Measurements from ENCODE around the gene SLC5A6. TPM values are rescaled to one million over a fixed set of nuclear protein-coding genes. Genes with fewer than 3 reads are reported as not detected.

Gene SLC5A6
- total and polyA plus RNA-seq, 2 donors (not counting 1 experiment from before 2014, with no cell fraction given): 50.8 to 52.6 TPM

DNA sequence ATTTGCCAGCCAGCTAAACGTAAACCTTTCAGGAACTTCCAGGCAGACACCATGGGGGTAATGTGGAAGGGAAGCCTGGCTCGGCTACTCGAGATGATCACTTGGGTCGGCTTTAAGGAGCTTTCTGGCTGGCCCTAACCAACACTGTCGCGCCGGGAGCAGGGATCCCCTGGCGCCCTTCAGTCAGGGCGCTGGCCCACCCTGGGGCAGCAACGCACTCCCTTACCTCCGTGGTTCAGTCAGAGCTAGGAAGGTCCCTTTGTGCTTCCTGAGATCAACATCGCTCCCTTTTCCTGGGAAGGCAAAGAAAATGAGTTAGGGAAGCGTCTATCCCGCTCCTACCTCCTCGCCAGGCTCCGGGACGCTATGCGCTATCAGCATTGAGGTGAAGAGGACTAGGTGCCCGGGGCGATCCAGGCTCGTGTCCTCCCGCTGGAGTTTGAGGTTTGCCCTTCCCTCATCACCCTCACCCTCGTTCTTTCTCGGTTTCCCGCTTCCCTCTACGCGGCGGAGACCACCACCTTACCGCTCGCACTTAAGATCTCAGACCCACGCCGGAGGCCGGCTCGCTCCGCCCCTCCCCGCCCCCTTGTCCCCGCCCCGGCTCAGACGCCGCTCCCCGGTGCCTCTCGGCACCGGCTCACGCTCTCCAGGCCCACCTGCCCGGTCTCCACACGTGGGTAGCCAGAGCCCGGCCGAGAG is 676 bp downstream of the SLC5A6 start:
- Histone ChIP-seq H3K9ac (ENCODE audit: low read length) (peak overlapping the region; percentile 99), H2AFZ (ENCODE audit: insufficient read depth, low read depth, low read length, poor library complexity, severe bottlenecking) (peak overlapping the region; percentile 83), H3K36me3 (replicated peaks in 1 of 2; ENCODE audit: control extremely low read depth in 1 of 2, control insufficient read depth in 1 of 2, extremely low read depth in 1 of 2, insufficient read depth in 2 of 2, low read length in 1 of 2) (peaks cover 0 to 28% of the 10 kb centered on the region in 2 experiments), H3K27ac (ENCODE audit: low read length in 2 of 2) (peak overlapping the region; percentile 11 to 100), H3K9me3 (ENCODE audit: control extremely low read depth in 1 of 3, control insufficient read depth in 2 of 3, insufficient read depth in 1 of 3, low read length in 2 of 3) (no peaks in the 10 kb centered on the region), H3K79me2 (ENCODE audit: control insufficient read depth, insufficient read depth, low read length) (peaks cover 15% of the 10 kb centered on the region), H3K27me3 (replicated peaks in 1 of 4; ENCODE audit: control extremely low read depth in 1 of 4, control insufficient read depth in 3 of 4, insufficient read depth in 4 of 4, low read length in 3 of 4) (no peaks in the 10 kb centered on the region), H3K4me1 (ENCODE audit: control insufficient read depth in 2 of 2, insufficient read depth in 2 of 2, low read length in 2 of 2) (peaks cover 13 to 14% of the 10 kb centered on the region in 2 donors), H3K4me3 (ENCODE audit: control extremely low read depth in 1 of 5, extremely low read depth in 1 of 5, insufficient read depth in 1 of 5, low read depth in 2 of 5, low read length in 4 of 5) (peak overlapping the region; percentile 9 to 100 (median 90)), H3K4me2 (replicated peaks; ENCODE audit: low read depth, low read length, poor library complexity, severe bottlenecking) (peak overlapping the region; percentile 82), H4K20me1 (ENCODE audit: control insufficient read depth, insufficient read depth, low read length, poor library complexity, severe bottlenecking) (no peaks in the 10 kb centered on the region)
- peaks cover 27% of the 10 kb centered on the region for H3K4me1 Mint-ChIP-seq
- H3K27me3 Mint-ChIP-seq: no peaks in the 10 kb centered on the region
- CTCF ChIA-PET: interaction anchor here (1.0 to 1.5 kb wide), 3 partner anchors 52 to 130 kb away, joined by 3 to 5 read pairs (median 3); no protein-coding TSS in a partner anchor
- no peaks in the 10 kb centered on the region for H3K9me3 Mint-ChIP-seq (ENCODE audit: insufficient read depth)
- peak overlapping the region; percentile 86 for H3K4me3 Mint-ChIP-seq
- 5% methylated on average over 41 of the region's 48 CpGs for WGBS (ENCODE audit: insufficient coverage)
- POLR2A ChIA-PET: interaction anchor here (0.5 to 1.5 kb wide), 9 partner anchors 20 to 169 kb away, joined by 3 to 15 read pairs (median 5); partner anchors contain the start of genes ABHD1, GTF3C2, OST4 and PREB
- intact Hi-C loops (cut with micrococcal nuclease): loop anchor here (5.0 to 10.0 kb wide), 2 partner anchors 193 to 424 kb away; partner anchors contain the start of genes CENPA and PPM1G
- TF ChIP-seq, protein P1, sequence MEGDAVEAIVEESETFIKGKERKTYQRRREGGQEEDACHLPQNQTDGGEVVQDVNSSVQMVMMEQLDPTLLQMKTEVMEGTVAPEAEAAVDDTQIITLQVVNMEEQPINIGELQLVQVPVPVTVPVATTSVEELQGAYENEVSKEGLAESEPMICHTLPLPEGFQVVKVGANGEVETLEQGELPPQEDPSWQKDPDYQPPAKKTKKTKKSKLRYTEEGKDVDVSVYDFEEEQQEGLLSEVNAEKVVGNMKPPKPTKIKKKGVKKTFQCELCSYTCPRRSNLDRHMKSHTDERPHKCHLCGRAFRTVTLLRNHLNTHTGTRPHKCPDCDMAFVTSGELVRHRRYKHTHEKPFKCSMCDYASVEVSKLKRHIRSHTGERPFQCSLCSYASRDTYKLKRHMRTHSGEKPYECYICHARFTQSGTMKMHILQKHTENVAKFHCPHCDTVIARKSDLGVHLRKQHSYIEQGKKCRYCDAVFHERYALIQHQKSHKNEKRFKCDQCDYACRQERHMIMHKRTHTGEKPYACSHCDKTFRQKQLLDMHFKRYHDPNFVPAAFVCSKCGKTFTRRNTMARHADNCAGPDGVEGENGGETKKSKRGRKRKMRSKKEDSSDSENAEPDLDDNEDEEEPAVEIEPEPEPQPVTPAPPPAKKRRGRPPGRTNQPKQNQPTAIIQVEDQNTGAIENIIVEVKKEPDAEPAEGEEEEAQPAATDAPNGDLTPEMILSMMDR (IDR thresholded peaks at IDR 0.05): no peak
- no peak for TF ChIP-seq EZH2 (IDR thresholded peaks at IDR 0.05; ENCODE audit: borderline replicate concordance, insufficient read depth, low read depth, low read length, poor library complexity, severe bottlenecking)
- H3K27ac Mint-ChIP-seq: peak overlapping the region; percentile 83
- DNase-seq (no peak), ATAC-seq (ENCODE audit: low read depth) (no peak)

Data from B cell (primary cell).